Measurements from ENCODE around the gene SORCS2. TPM values are rescaled to one million over a fixed set of nuclear protein-coding genes. Genes with fewer than 3 reads are reported as not detected.

Gene SORCS2
- total RNA-seq, 4 donors from 2014 or later, result 0.07 to 1.2 (median 0.11) TPM

DNA sequence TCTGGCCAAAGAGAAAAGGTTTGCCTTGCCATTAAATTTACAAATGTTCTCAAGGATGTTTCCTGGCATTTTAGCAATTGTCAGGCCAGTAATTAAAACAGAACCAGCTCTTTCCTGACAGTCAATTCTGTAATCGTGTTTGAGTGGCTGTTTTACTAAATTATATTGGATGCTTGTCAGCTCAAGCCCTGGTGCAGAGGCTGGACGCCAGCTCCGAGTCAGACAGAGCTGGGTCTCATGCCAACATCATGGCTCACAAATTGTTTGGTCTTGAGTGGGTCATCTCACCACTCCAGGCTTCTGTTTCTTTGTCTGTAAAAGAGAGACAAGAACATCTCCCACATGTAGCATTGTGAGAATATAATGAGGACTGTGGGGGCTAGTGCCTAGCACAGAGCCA is 432.7 kb downstream of the SORCS2 start:
- ATAC-seq, result no peak
- intact Hi-C loops (cut with DNase I; ENCODE audit: low total_unique reads), result no loop called here
- TF ChIP-seq POLR2A (IDR thresholded peaks at IDR 0.05), result no peak
- TF ChIP-seq, protein P1, sequence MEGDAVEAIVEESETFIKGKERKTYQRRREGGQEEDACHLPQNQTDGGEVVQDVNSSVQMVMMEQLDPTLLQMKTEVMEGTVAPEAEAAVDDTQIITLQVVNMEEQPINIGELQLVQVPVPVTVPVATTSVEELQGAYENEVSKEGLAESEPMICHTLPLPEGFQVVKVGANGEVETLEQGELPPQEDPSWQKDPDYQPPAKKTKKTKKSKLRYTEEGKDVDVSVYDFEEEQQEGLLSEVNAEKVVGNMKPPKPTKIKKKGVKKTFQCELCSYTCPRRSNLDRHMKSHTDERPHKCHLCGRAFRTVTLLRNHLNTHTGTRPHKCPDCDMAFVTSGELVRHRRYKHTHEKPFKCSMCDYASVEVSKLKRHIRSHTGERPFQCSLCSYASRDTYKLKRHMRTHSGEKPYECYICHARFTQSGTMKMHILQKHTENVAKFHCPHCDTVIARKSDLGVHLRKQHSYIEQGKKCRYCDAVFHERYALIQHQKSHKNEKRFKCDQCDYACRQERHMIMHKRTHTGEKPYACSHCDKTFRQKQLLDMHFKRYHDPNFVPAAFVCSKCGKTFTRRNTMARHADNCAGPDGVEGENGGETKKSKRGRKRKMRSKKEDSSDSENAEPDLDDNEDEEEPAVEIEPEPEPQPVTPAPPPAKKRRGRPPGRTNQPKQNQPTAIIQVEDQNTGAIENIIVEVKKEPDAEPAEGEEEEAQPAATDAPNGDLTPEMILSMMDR (IDR thresholded peaks at IDR 0.05 in 4 of 5, conservative IDR thresholded peaks at IDR 0.05 in 1 of 5), result no peak
- Histone ChIP-seq H3K27ac (no peak overlapping the region), H3K27me3 (peaks cover 0 to 6% (median 0%) of the 10 kb centered on the region in 3 donors), H3K4me1 (no peaks in the 10 kb centered on the region), H3K9me3 (no peaks in the 10 kb centered on the region), H3K36me3 (no peaks in the 10 kb centered on the region), H3K4me3 (no peak overlapping the region)
- in situ Hi-C loops (cut with MboI; ENCODE audit: low sequenced_read_pairs in 4 of 4), result no loop called here
- no peak for DNase-seq

GRCh38 chr4:7626531-7626930 is 434.2 kb downstream of the SORCS2 start:
- H3K27me3 ChIP-seq, result peaks cover 0 to 6% (median 3%) of the 10 kb centered on the region in 3 donors
- ATAC-seq (no peak), DNase-seq (no peak)
- H3K36me3 ChIP-seq, result no peaks in the 10 kb centered on the region
- H3K27ac ChIP-seq, result no peak overlapping the region
- TF ChIP-seq, protein P1 (IDR thresholded peaks at IDR 0.05 in 4 of 5, conservative IDR thresholded peaks at IDR 0.05 in 1 of 5), result no peak
- TF ChIP-seq POLR2A (IDR thresholded peaks at IDR 0.05), result no peak
- no peaks in the 10 kb centered on the region for H3K9me3 ChIP-seq
- no peak overlapping the region for H3K4me3 ChIP-seq
- no peaks in the 10 kb centered on the region for H3K4me1 ChIP-seq
- intact Hi-C loops (cut with DNase I; ENCODE audit: low total_unique reads) (no loop called here), in situ Hi-C loops (cut with MboI; ENCODE audit: low sequenced_read_pairs in 4 of 4) (no loop called here)

DNA sequence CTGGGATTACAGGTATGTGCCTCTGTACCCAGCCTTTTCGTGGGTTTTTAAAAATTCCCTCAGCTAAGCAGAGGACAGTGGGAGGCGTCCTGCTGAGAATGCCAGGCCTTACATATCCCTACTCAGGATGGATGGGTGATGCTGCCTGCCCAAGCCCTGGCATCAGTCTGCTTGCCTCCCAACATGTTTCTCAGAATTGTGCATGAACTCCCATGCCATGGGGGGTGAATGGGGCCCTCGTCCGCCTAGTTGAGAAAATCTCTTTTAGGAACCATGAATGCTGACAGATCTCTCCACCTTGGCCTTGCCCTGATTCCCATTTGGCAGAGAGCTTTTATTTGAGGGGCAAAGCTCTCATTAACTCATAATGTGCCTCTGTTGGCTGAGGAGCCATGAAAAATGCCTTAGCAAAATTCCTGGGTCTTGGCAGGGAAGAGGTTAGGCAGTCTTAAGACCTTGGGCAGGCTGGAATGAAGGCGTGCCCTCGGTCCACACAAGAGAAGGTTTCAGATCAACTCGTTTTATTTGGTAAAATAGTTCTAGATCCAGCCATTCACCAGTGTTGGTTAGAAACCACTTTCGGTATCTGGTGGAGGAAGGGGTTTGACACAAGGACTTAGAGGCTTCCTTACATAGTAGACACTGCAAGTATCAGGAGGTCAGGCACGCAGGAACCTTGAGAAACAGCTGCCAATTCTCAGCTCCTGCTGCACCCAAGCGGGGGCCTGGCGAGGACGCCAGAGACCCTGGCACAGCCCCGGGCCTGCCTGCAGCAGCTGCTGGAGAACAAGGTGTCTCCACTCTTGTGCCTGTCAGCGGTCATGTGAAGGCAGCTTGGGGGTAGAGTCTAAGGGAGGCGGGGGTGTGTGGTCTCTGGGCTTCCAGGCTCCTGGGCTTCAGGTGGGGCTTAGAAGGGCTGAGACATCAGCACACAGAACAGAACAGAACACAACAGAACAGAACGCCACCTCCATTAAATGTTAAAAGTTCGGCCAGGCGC is 435.2 kb downstream of the SORCS2 start:
- DNase-seq, result no peak
- no peaks in the 10 kb centered on the region for H3K36me3 ChIP-seq
- no peaks in the 10 kb centered on the region for H3K4me1 ChIP-seq
- H3K27me3 ChIP-seq, result peaks cover under 1 to 11% (median 5%) of the 10 kb centered on the region in 3 donors
- no peak for TF ChIP-seq POLR2A (IDR thresholded peaks at IDR 0.05)
- TF ChIP-seq, protein P1 (IDR thresholded peaks at IDR 0.05 in 4 of 5, conservative IDR thresholded peaks at IDR 0.05 in 1 of 5), result no peak
- intact Hi-C loops (cut with DNase I; ENCODE audit: low total_unique reads) (no loop called here), in situ Hi-C loops (cut with MboI; ENCODE audit: low sequenced_read_pairs in 4 of 4) (no loop called here)
- no peak overlapping the region for H3K4me3 ChIP-seq
- no peak for ATAC-seq
- H3K27ac ChIP-seq, result no peak overlapping the region
- H3K9me3 ChIP-seq, result no peaks in the 10 kb centered on the region

- ATAC-seq (no peak), DNase-seq (no peak)
- intact Hi-C loops (cut with DNase I; ENCODE audit: low total_unique reads), result no loop called here
- no peak overlapping the region for H3K27ac ChIP-seq
- TF ChIP-seq, protein P1 (IDR thresholded peaks at IDR 0.05 in 4 of 5, conservative IDR thresholded peaks at IDR 0.05 in 1 of 5), result no peak
- TF ChIP-seq POLR2A (IDR thresholded peaks at IDR 0.05), result no peak
- H3K36me3 ChIP-seq, result no peaks in the 10 kb centered on the region
- H3K9me3 ChIP-seq, result no peaks in the 10 kb centered on the region
- peaks cover 0 to 18% (median 7%) of the 10 kb centered on the region in 3 donors for H3K27me3 ChIP-seq
- no peak overlapping the region for H3K4me3 ChIP-seq
- no peaks in the 10 kb centered on the region for H3K4me1 ChIP-seq
- in situ Hi-C loops (cut with MboI; ENCODE audit: low sequenced_read_pairs in 4 of 4), result no loop called here
Observed at GRCh38 chr4:7628432-7628831, 436.1 kb downstream of the SORCS2 start.

All from gastrocnemius medialis (tissue), 4 donors.